HFF-Myc (cell line): ENCODE measurements around the gene ARPC5.

Source experiments
- DNase-seq: peaks from one replicate; pipeline ENCODE4 v3.0.0-alpha.2; 2011; ENCODE audit warnings: low read depth; ENCODE audit errors: extremely low read depth
- H3K4me3 ChIP-seq: replicated peaks from 2 replicates; pipeline ENCODE4 v1.5.1; 2011; ENCODE audit warnings: low read depth, mild to moderate bottlenecking, control low read depth, low read length
- CTCF ChIP-seq: IDR thresholded peaks from 2 replicates; pipeline ENCODE4 v1.5.1; 2012; ENCODE audit warnings: mild to moderate bottlenecking, low read depth, low read length, control low read depth; ENCODE audit errors: missing control alignments

Gene ARPC5

GRCh38 chr1:183636334-183636682 is 725 bp upstream of the ARPC5 start:
- H3K4me3 ChIP-seq, result peak overlapping the region; percentile 85
- no peak for TF ChIP-seq CTCF
- no peak for DNase-seq

GRCh38 chr1:183635099-183635605 is 431 bp downstream of the ARPC5 start:
- DNase-seq, result no peak
- no peak for TF ChIP-seq CTCF
- peak overlapping the region; percentile 85 for H3K4me3 ChIP-seq

- DNase-seq, result no peak
- H3K4me3 ChIP-seq, result peak overlapping the region; percentile 85
- TF ChIP-seq CTCF, result no peak
These were observed 1.0 kb downstream of the ARPC5 start for GRCh38 chr1:183634429-183635065.

GRCh38 chr1:183633676-183634343 is 1.8 kb downstream of the ARPC5 start:
- DNase-seq, result peak; percentile 89
- H3K4me3 ChIP-seq, result peak overlapping the region; percentile 85
- peak; percentile 34 for TF ChIP-seq CTCF

GRCh38 chr1:183632964-183633363 is 2.6 kb downstream of the ARPC5 start:
- TF ChIP-seq CTCF, result no peak
- DNase-seq, result no peak
- peak overlapping the region; percentile 85 for H3K4me3 ChIP-seq

- H3K4me3 ChIP-seq, result peak overlapping the region; percentile 85
- TF ChIP-seq CTCF, result no peak
- DNase-seq, result no peak
These were observed 3.5 kb downstream of the ARPC5 start for GRCh38 chr1:183632114-183632513.
